ENCODE results near the gene FUBP1.

Gene FUBP1

GRCh38 chr1:77970192-77970591 is 8.7 kb downstream of the FUBP1 start:
- Histone ChIP-seq H3K4me1 (ENCODE audit: control insufficient read depth, insufficient read depth, low read length, poor library complexity, severe bottlenecking) (no peaks in the 10 kb centered on the region), H3K4me3 (ENCODE audit: extremely low read depth, insufficient read depth, low read length, poor library complexity, severe bottlenecking) (no peak overlapping the region), H3K36me3 (ENCODE audit: control insufficient read depth, insufficient read depth, low read length) (peaks cover 69% of the 10 kb centered on the region), H3K27ac (ENCODE audit: low read depth, low read length, severe bottlenecking) (no peak overlapping the region), H3K9me3 (ENCODE audit: control insufficient read depth, low read length) (no peaks in the 10 kb centered on the region)
- WGBS, 2 experiments (ENCODE audit: insufficient coverage in 2 of 2), result 80 to 100% methylated on average over 1 of the region's 1 CpG

GRCh38 chr1:77966291-77966690 is 12.6 kb downstream of the FUBP1 start:
- no peak overlapping the region for H3K27ac ChIP-seq (ENCODE audit: low read depth, low read length, severe bottlenecking)
- 93 to 95% methylated on average over 3 of the region's 3 CpGs for WGBS, 2 experiments (ENCODE audit: insufficient coverage in 2 of 2)
- no peaks in the 10 kb centered on the region for H3K9me3 ChIP-seq (ENCODE audit: control insufficient read depth, low read length)
- no peaks in the 10 kb centered on the region for H3K4me1 ChIP-seq (ENCODE audit: control insufficient read depth, insufficient read depth, low read length, poor library complexity, severe bottlenecking)
- H3K4me3 ChIP-seq (ENCODE audit: extremely low read depth, insufficient read depth, low read length, poor library complexity, severe bottlenecking), result no peak overlapping the region
- H3K36me3 ChIP-seq (ENCODE audit: control insufficient read depth, insufficient read depth, low read length), result peaks cover 80% of the 10 kb centered on the region

GRCh38 chr1:77961392-77961791 is 17.5 kb downstream of the FUBP1 start:
- no peak overlapping the region for H3K4me3 ChIP-seq (ENCODE audit: extremely low read depth, insufficient read depth, low read length, poor library complexity, severe bottlenecking)
- H3K36me3 ChIP-seq (ENCODE audit: control insufficient read depth, insufficient read depth, low read length), result peaks cover 94% of the 10 kb centered on the region
- 88 to 100% methylated on average over 1 of the region's 2 CpGs for WGBS, 2 experiments (ENCODE audit: insufficient coverage in 2 of 2)
- no peak overlapping the region for H3K27ac ChIP-seq (ENCODE audit: low read depth, low read length, severe bottlenecking)
- no peaks in the 10 kb centered on the region for H3K9me3 ChIP-seq (ENCODE audit: control insufficient read depth, low read length)
- H3K4me1 ChIP-seq (ENCODE audit: control insufficient read depth, insufficient read depth, low read length, poor library complexity, severe bottlenecking), result no peaks in the 10 kb centered on the region

- Histone ChIP-seq H3K27ac (ENCODE audit: low read depth, low read length, severe bottlenecking) (no peak overlapping the region), H3K9me3 (ENCODE audit: control insufficient read depth, low read length) (no peaks in the 10 kb centered on the region), H3K4me1 (ENCODE audit: control insufficient read depth, insufficient read depth, low read length, poor library complexity, severe bottlenecking) (no peaks in the 10 kb centered on the region), H3K36me3 (ENCODE audit: control insufficient read depth, insufficient read depth, low read length) (peaks cover 93% of the 10 kb centered on the region), H3K4me3 (ENCODE audit: extremely low read depth, insufficient read depth, low read length, poor library complexity, severe bottlenecking) (no peak overlapping the region)
- 93 to 100% methylated on average over 2 of the region's 2 CpGs for WGBS, 2 experiments (ENCODE audit: insufficient coverage in 2 of 2)
Observed at GRCh38 chr1:77958850-77959249, 20.0 kb downstream of the FUBP1 start.

GRCh38 chr1:77958391-77958790 is 20.5 kb downstream of the FUBP1 start:
- Histone ChIP-seq H3K27ac (ENCODE audit: low read depth, low read length, severe bottlenecking) (no peak overlapping the region), H3K9me3 (ENCODE audit: control insufficient read depth, low read length) (no peaks in the 10 kb centered on the region), H3K4me1 (ENCODE audit: control insufficient read depth, insufficient read depth, low read length, poor library complexity, severe bottlenecking) (no peaks in the 10 kb centered on the region), H3K4me3 (ENCODE audit: extremely low read depth, insufficient read depth, low read length, poor library complexity, severe bottlenecking) (no peak overlapping the region), H3K36me3 (ENCODE audit: control insufficient read depth, insufficient read depth, low read length) (peaks cover 91% of the 10 kb centered on the region)

GRCh38 chr1:77956464-77956863 is 22.4 kb downstream of the FUBP1 start:
- Histone ChIP-seq H3K27ac (ENCODE audit: low read depth, low read length, severe bottlenecking) (no peak overlapping the region), H3K36me3 (ENCODE audit: control insufficient read depth, insufficient read depth, low read length) (peaks cover 94% of the 10 kb centered on the region)
- no CpG with 5 or more reads among the region's 3 CpGs for WGBS, 2 experiments (ENCODE audit: insufficient coverage in 2 of 2)

GRCh38 chr1:77955709-77956108 is 23.2 kb downstream of the FUBP1 start:
- Histone ChIP-seq H3K4me1 (ENCODE audit: control insufficient read depth, insufficient read depth, low read length, poor library complexity, severe bottlenecking) (no peaks in the 10 kb centered on the region), H3K9me3 (ENCODE audit: control insufficient read depth, low read length) (no peaks in the 10 kb centered on the region), H3K4me3 (ENCODE audit: extremely low read depth, insufficient read depth, low read length, poor library complexity, severe bottlenecking) (no peak overlapping the region), H3K36me3 (ENCODE audit: control insufficient read depth, insufficient read depth, low read length) (peaks cover 94% of the 10 kb centered on the region), H3K27ac (ENCODE audit: low read depth, low read length, severe bottlenecking) (no peak overlapping the region)
- no CpG with 5 or more reads among the region's 3 CpGs for WGBS, 2 experiments (ENCODE audit: insufficient coverage in 2 of 2)

More at GRCh38 chr1:77956464-77956863, 22.4 kb downstream of the FUBP1 start:
- no peak overlapping the region for H3K4me3 ChIP-seq (ENCODE audit: extremely low read depth, insufficient read depth, low read length, poor library complexity, severe bottlenecking)
- no peaks in the 10 kb centered on the region for H3K9me3 ChIP-seq (ENCODE audit: control insufficient read depth, low read length)
- H3K4me1 ChIP-seq (ENCODE audit: control insufficient read depth, insufficient read depth, low read length, poor library complexity, severe bottlenecking), result no peaks in the 10 kb centered on the region

GRCh38 chr1:77954521-77954920 is 24.4 kb downstream of the FUBP1 start:
- 100% methylated on average over 1 of the region's 2 CpGs for WGBS, 2 experiments (ENCODE audit: insufficient coverage in 2 of 2)
- no peak overlapping the region for H3K4me3 ChIP-seq (ENCODE audit: extremely low read depth, insufficient read depth, low read length, poor library complexity, severe bottlenecking)
- H3K36me3 ChIP-seq (ENCODE audit: control insufficient read depth, insufficient read depth, low read length), result peaks cover 89% of the 10 kb centered on the region
- H3K4me1 ChIP-seq (ENCODE audit: control insufficient read depth, insufficient read depth, low read length, poor library complexity, severe bottlenecking), result no peaks in the 10 kb centered on the region
- no peak overlapping the region for H3K27ac ChIP-seq (ENCODE audit: low read depth, low read length, severe bottlenecking)
- H3K9me3 ChIP-seq (ENCODE audit: control insufficient read depth, low read length), result no peaks in the 10 kb centered on the region

- no peak overlapping the region for H3K27ac ChIP-seq (ENCODE audit: low read depth, low read length, severe bottlenecking)
- no peaks in the 10 kb centered on the region for H3K9me3 ChIP-seq (ENCODE audit: control insufficient read depth, low read length)
- WGBS, 2 experiments (ENCODE audit: insufficient coverage in 2 of 2), result 100% methylated on average over 1 of the region's 3 CpGs; no CpG with 5 or more reads in 1 of the 2 experiments
- no peaks in the 10 kb centered on the region for H3K4me1 ChIP-seq (ENCODE audit: control insufficient read depth, insufficient read depth, low read length, poor library complexity, severe bottlenecking)
- peaks cover 85% of the 10 kb centered on the region for H3K36me3 ChIP-seq (ENCODE audit: control insufficient read depth, insufficient read depth, low read length)
- no peak overlapping the region for H3K4me3 ChIP-seq (ENCODE audit: extremely low read depth, insufficient read depth, low read length, poor library complexity, severe bottlenecking)
Observed at GRCh38 chr1:77953907-77954306, 25.0 kb downstream of the FUBP1 start.

GRCh38 chr1:77951328-77951727 is 27.5 kb downstream of the FUBP1 start:
- Histone ChIP-seq H3K4me3 (ENCODE audit: extremely low read depth, insufficient read depth, low read length, poor library complexity, severe bottlenecking) (no peak overlapping the region), H3K9me3 (ENCODE audit: control insufficient read depth, low read length) (no peaks in the 10 kb centered on the region), H3K27ac (ENCODE audit: low read depth, low read length, severe bottlenecking) (no peak overlapping the region), H3K4me1 (ENCODE audit: control insufficient read depth, insufficient read depth, low read length, poor library complexity, severe bottlenecking) (no peaks in the 10 kb centered on the region), H3K36me3 (ENCODE audit: control insufficient read depth, insufficient read depth, low read length) (peaks cover 72% of the 10 kb centered on the region)
- WGBS, 2 experiments (ENCODE audit: insufficient coverage in 2 of 2), result no CpG with 5 or more reads among the region's 1 CpG

GRCh38 chr1:77950873-77951272 is 28.0 kb downstream of the FUBP1 start:
- H3K27ac ChIP-seq (ENCODE audit: low read depth, low read length, severe bottlenecking), result no peak overlapping the region

More at GRCh38 chr1:77950873-77951272, 28.0 kb downstream of the FUBP1 start:
- H3K9me3 ChIP-seq (ENCODE audit: control insufficient read depth, low read length), result no peaks in the 10 kb centered on the region
- H3K4me3 ChIP-seq (ENCODE audit: extremely low read depth, insufficient read depth, low read length, poor library complexity, severe bottlenecking), result no peak overlapping the region
- no peaks in the 10 kb centered on the region for H3K4me1 ChIP-seq (ENCODE audit: control insufficient read depth, insufficient read depth, low read length, poor library complexity, severe bottlenecking)
- H3K36me3 ChIP-seq (ENCODE audit: control insufficient read depth, insufficient read depth, low read length), result peaks cover 69% of the 10 kb centered on the region
